Stimulated activated CD8-positive, alpha-beta memory T cell treated with anti-CD3 and anti-CD28 coated beads, Interleukin-12 subunit alpha, Interleukin-12 subunit beta, amount 100 ng/mL, for 24 hours (primary cell): ENCODE data around the gene ALDH4A1.

Experiments
- DNase-seq: peaks from one replicate; pipeline ENCODE4 v3.0.0-alpha.2; 2020; ENCODE audit errors: extremely low read depth

The ALDH4A1 gene, protein sequence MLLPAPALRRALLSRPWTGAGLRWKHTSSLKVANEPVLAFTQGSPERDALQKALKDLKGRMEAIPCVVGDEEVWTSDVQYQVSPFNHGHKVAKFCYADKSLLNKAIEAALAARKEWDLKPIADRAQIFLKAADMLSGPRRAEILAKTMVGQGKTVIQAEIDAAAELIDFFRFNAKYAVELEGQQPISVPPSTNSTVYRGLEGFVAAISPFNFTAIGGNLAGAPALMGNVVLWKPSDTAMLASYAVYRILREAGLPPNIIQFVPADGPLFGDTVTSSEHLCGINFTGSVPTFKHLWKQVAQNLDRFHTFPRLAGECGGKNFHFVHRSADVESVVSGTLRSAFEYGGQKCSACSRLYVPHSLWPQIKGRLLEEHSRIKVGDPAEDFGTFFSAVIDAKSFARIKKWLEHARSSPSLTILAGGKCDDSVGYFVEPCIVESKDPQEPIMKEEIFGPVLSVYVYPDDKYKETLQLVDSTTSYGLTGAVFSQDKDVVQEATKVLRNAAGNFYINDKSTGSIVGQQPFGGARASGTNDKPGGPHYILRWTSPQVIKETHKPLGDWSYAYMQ

DNA sequence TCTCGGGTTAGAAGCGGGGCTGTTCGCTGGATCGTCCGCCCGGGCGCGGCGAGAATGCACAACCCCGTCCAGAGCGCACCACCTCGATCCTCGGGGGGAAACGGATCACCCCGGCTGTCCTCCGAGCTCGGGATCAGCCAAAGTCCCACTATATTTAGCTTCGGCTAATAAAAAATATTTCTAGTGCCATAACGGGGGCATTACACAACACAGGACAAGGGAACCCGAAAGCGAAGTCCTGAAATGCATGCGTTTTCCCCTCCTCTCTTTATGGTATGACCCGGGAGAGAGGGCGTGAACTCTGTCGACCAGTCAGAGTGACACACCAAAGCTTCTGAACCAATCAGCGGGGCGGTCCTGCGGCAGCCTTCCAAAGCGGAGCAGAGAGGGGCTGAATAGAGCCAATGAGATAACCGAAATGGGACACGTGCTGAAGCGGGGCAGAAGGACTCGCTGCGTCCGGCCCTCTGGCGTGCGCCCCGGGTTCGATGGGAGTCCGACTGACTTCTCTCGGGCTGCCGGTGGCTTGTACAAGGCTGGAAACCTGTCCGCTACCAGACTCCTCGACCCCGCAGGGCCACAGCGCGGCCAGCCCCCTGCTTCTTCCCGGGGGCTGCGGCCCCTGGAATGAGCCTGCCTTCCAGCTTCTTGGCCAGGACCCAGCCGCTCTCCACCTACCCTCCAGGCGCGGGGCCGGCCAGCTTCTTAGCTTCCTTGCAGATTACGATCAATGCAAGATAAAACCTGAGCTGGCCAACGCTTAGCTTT, at the start of gene ALDH4A1:
Gene ALDH4A1, minus strand, starts transcription at position 33 of the 768 bp plus-strand sequence. Its CDS starts 32 bp downstream, at position 1.
- DNase-seq: peak; percentile 88

DNA sequence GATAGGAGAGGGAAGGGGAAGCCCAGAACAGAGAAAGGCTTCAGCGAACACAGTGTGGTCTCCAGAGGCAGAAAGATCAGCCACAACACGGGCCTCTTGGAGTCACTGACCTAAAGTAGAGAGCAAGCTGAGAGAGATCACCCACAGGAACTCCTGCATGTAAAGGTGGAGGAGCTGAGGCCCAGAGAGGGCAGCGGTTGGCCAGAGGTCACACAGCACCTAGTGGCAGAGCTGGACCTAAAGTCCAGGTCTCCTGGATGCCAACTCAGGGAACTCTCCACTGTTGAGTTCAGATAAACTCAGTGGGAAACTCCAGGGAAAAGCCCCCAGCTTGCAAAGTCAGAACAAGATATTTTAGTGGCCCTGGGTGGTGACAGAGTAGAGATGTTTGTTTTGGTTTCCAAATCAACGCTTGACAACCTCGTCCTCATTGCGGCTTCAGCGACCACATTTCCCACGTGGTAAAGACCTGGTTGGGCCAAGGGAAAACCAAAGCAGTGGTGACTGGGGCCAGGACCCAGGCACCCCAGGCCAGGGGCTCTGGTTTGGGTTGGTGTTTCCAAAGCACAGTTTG, 49.5 kb upstream of the ALDH4A1 start:
- peak; percentile 68 for DNase-seq

DNA sequence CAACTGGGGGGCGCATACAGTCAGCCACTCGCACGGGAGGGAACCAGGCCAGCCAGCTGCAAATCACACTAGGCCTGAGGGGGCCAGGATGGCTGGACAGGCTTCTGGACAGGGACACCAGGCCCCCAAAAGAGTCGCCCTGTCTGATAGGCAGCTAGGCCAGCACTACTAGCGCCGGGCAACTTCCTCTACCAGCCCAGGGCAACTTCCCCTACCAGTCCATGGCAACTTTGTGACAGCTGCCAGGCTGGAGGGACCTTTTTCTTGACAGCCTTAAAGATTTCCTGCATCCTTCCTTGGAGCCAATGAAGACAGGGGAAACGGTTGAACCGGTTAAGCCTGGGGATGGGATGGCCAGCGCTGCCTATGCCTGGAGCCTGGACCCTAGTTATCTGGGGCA, 49.1 kb upstream of the ALDH4A1 start:
- no peak for DNase-seq

DNA sequence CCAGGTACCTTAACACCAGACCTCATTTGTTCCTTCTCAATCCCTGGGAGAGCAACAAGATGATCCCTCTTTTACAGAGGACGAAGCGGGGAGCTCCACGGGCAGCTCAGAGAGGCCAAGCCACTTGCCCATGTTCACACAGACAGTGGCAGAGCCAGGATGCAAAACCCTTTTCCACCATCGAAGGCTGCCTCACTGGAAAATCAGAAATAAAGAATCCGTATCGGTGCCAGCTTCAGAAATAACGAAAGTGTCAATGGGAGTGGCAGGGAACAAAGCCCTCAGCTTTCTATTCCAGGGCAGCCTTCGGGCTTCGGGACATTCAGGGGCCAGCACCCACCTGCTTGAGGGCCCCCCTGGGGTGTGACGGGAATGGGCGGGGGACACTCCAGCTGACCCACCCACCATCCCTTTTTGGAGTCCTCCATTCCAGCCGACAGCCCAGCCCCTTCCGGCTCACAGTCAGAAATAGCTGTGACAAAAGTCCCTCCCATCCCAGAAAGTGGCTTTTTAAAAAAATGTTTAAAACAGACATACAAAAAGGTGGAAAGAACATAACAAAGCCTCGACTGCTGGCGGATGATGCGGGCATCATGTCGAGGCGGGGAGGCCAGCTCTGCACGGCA, 48.2 kb upstream of the ALDH4A1 start:
- DNase-seq: no peak

DNA sequence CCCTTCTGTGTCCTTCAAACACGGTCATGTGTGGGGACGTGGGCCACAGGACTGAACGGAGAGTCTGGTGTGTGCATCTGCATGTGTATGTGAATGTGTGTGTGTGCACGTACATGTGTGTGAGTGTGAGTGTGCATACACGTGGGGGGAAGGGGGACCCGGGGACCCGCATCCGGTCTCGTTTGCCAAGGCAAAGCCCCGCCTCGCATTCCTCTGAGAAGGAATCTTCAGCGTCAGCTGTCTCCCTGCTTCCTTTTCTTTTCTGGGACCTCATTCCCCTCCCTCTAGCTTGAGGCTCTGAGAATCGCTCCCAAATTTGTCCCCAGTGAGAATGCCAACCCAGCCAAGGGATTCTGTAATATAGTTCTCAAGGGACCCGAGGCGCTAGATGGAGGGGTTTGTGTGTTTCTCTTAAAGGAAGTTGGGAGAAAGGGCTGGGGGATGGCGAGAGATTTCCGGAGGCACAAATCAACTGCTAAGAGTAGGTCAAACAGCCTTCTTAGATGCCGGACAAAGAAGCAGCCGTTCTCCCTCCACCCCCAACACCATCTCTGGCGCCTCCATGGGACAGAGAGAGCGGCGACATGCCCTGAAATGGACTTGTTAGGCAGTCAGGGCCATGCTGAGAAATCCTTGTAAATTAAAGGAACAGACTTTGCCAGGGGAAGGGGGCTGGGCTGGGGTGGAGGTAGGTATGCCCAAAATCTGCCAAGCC, 47.5 kb upstream of the ALDH4A1 start:
- no peak for DNase-seq

DNA sequence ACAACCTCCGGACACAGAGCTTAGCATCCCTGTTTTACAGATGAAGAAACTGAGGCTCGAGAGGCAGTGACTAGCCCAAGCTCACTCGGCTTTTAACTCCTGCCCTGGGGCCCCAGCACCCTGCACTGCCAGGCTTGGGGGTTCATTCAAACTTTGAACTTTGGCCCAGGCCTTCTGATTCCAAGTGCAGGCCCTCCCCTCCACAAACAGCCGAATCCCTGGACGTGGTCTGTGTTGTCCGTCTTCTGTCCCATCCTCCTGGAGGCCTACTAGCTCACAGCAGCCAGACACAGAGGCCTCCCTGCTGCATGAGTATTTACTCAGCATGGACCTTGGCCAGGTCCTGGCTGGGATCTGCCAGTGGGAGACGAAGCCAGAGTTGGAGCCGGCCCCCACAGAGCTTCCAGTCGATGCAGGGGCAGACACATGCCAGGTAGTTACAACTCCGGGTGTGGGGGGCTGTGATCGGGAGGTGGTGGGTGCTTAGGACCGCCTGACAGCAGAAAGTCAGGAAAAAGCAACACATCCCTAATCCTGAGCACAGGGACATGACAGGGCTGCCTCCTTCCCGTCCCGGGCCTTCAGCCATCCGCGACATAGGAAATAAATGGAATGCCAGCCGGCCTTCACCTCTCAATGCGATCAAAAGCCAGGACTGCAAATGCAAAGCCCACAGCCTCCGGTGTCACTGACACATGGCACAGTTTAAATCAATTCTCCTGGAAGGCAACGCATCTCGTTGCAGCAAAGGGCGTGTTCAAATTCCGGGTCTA, 46.7 kb upstream of the ALDH4A1 start:
- DNase-seq: no peak

DNA sequence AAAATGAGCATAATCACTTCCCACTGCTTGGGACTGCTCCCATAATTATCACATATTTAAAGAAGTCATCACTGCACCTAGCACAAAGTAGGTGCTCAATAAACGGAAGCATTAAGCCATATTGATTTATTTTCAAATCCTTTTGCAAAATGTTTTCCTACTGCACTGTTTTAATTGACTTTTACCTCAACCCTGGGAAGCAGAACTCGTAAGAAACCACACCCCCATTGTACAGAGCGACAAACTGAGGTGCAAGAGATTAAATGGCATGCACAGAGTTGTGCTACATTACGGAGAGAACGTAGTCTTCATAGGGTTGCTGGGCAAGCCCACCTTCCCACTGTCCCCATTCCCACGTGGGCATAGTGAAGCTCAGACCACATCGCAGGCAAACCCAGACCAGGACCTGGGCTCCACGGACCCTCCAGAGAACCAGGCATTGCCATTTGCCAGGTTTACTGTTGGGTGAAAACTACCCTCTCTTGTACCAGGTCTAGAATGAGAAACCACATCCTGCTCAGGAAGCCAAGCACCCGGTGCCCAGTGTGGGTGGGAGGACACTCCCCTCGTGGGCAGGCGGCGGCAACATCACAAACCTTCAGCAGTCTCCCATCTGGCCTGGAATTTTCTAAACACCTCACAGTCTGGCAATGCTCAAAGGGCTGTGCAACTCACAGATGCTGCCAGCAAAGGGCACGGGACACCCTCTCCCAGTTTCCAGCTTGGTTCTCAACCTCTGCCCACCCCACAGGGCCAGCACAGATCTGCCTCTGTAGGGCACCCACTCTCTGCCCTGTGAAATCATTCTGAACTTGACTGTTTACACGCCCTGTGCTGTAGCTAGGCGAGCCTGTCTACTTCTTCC, 45.9 kb upstream of the ALDH4A1 start:
- no peak for DNase-seq

DNA sequence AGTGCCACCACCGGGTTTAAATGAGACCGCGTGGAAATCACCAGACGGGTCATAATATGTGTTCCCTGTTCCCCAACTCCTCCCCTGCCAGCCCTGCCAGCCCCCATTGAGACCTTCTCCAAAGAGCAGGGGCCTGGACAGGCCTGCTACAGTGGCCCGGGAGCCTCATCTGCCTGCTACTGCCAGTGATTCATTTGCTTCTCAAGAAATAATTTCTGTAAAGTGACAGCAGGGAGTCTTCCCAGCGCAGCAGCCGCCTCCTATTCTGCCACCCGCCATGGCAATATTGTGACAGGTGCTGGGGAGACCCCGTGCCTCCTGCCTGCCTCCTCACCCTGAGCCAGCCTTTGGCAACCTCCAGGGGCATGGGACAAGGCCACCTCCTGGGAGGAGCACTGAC, 45.2 kb upstream of the ALDH4A1 start:
- DNase-seq: no peak

DNA sequence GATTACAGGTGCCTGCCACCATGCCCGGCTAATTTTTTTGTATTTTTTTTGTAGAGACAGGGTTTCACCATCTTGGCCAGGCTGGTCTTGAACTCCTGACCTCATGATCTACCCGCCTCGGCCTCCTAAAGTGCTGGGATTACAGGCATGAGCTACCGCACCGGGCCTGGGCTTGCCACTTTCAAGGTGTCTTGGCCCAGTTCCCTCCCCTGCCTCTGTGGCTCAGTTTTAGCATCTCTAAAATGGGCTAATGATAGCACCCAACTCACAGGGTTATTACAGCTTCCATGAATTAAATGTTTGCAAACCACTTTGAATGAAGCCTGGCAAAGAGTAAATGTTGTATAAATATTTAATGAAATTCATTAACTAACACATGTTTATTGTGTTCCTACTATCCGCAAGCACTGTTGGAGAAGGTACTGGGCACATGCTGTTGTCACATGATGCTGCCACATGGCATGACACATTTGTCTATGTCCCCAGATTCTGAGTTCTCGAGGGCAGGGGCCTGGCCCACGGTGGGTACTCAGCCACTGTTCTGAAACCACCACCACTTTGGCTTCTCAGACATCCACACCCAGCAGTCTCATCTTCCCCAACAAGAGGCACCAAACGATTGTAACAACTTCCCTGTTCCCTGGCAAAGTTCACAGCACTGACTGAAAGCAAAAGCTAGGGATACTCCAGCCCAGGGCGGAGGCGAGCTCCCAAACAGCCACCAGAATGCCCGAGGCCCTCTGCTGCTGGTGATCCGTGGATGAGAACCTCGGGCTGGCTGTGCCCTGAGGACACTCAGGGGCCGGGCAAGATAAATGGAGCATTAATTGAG, 44.4 kb upstream of the ALDH4A1 start:
- no peak for DNase-seq

DNA sequence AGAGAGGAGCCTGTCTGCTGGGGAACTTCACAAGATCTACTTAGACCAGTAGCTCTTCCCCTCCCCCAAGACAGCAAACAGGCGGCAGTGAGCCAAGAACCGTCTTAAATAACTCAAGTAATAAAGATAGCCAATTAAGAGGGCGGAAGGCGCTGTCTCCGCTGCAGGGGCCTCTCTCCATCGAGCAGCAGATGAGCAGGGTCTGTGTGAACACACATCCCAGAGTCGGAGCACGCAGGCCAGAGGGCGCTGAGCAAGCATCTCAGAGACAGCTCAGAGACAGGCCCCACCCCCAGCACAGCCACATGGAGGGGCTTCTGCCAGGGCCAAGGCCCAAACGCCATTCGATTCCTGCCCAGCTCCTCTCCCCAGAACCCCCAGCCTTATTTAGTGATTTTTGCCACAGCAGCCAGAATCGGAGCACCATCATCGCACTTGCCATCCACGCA, 43.1 kb upstream of the ALDH4A1 start:
- DNase-seq: no peak

DNA sequence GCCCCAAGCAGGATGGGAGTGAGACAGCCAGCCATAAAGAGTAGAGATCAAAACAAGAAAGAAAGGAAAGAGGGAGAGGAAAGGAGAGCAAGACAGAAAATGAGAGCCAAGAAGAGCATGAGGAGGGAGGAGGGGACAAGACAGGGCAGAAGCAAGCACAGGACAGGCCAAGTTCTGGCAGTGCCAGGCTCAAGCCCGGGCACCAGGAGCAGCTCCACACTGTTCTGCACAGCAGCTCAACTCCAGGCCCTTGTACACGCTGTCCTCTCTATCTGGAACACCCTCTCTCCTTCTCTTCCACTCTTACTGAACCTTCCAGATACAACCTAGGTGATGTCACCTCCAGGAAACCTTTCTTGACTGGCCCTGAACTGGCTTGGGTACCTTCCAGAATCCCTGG, 42.5 kb upstream of the ALDH4A1 start:
- DNase-seq: no peak

DNA sequence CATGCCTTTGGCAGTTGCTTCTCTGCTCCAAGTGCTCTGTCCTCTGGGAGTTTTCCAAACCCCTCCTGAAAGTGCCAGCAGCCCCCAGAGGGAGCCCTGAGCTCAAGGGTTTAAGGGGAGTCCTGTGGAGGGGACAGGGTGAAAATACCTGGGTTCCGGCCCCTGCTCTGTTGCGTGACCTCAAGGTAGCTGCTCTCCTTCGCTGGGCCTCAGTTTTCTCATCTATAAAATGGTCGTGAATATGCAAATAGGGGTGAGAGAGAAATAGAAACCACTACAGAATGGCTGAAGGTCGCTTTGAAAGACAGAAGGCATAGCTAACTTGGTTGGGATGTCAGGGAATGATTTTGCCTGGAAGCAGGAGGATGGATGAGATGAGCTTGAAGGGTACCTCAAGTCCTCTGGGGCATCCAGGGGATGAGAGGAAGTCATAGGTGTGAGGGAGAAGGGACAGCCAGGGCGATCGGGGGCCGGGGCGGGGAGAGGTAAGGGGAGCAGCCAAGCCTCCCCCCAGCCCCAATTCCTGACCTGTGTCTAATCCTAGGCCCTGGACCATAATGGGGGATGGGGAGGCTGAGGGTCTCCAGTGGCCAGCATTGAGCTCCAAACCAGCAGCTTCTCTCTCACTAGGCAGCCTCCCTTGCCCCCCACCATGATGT, 41.7 kb upstream of the ALDH4A1 start:
- DNase-seq: no peak

DNA sequence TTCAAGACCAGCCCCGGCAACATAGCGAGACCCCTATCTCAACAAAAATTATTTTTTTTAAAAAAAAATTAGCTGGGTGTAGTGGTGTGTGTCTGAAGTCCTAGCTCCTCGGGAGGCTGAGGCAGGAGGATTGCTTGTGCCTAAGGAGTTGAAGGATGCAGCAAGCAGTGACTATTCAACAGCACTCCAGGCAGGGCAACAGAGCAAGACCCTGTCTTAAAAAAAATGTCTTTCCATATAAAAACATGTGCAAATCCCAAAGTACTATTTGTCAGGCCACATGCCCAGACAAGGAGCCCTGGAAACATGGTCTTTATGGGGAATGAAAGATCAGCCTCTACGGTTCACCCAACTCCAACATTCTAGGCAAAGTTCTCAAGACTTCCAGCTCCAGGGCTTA, 40.8 kb upstream of the ALDH4A1 start:
- no peak for DNase-seq

DNA sequence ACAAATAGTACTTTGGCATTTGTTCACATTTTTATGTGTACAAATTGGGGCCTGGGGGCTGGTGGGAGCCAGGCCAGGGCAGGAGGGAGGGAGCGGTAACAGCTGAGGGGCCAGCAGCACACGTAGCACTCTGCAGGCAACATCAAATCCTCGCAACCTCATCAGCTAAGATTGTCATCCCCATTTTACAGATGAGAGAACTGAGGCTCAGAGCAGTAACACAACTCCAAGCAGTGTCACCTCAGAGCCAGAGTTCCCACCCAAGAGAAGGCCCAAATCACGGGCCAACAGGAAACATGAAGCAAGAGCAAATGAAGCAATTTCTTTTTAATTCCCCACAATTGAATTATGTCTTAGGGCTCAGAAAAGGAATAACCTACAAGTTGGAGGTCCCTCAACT, 40.0 kb upstream of the ALDH4A1 start:
- no peak for DNase-seq

DNA sequence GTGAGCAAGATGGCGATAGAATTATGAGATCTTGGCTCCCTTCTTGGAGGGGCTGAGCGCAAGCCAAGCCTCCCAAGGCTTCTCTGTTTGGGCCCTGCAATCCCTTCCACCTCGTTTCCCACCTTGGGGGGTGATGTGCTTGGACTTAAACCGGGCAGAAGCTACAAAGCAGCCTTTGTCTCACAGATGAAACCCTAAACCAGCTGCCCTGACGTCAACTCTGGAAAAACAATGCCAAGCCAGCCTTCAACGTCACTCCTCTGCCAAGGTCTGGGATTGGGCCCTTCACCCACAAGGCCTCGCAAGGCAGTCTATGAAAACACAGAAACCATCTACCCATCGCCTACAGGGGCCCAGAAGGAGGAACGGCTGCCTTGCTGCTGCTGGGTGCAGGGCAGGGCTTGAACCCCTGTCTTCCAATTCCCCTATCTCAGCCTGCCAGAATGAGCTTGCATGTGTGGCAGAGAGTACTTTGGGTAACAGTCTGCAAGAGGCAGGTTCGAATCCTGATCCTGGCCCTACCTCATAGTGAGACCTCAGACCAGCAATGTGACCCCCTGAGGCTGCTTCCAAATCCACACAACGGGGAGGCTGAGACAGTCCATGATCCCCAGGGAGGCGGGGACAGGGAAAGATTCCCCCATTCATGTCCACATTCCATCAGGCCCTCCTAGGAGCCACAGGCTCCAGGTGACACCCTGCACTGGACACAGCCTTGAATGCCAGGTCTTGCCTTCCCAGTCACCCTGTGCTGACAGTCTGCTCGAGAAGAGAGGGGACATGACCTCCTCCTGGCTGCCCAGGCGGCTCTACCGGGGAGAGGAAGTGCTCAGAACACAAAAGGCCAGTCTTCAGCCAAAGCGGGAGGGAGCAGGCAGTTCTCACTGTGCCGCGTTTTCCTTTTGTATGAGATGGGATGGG, 39.1 kb upstream of the ALDH4A1 start:
- DNase-seq: no peak

DNA sequence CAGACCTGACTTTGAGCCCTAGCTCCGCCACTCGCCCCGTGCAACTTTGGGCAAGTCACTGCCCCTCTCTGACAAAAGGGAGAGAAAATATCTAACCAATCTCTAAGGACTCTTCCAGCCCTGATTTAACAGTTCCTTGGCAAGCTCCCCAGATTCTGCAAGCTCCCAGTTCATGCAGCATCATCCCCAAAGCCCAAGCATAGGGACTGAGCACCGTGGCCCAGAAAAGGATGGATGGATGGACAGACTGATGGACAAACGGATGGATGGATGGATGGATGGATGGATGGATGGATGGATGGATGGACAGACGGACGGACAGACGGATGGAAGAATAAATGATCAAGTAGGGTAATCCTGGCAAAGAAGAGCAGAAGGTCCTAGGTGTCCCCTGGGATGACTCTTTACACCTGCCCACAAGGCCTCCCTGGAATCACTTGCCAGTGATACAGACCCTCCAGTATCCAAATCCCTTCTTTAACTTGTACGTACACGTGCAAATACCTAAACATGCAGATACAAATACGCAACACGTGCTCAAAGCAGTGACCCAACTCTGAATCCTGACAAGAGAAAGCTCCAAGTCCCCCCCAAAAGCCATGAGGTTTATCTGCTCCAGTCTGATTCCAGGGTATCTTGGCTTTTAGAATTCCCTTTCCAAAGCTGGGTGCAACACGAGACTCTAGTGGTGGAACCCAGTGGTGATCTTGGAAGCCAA, 38.1 kb upstream of the ALDH4A1 start:
- DNase-seq: no peak
